ENCODE data around the gene DDX50.

DDX50 gene

GRCh38 chr10:68880181-68880580 lies 20.9 kb upstream of the DDX50 start:
- Histone ChIP-seq H3K4ac (ENCODE audit: low read length) (no peak overlapping the region), H4K91ac (ENCODE audit: low read depth, low read length, poor library complexity) (no peak overlapping the region), H3K4me2 (ENCODE audit: insufficient read depth, low read length, poor library complexity, severe bottlenecking) (no peak overlapping the region), H3K4me3 (ENCODE audit: low read length in 2 of 2) (no peak overlapping the region), H2AK5ac (ENCODE audit: low read depth, low read length) (no peak overlapping the region), H3K4me1 (ENCODE audit: control insufficient read depth in 2 of 2, insufficient read depth in 1 of 2, low read depth in 1 of 2, low read length in 2 of 2) (peaks cover 16 to 24% of the 10 kb centered on the region in 2 donors), H3K36me3 (replicated peaks in 1 of 2; ENCODE audit: control insufficient read depth in 2 of 2, insufficient read depth in 2 of 2, low read length in 2 of 2) (peaks cover 5 to 12% of the 10 kb centered on the region in 2 donors), H2BK15ac (ENCODE audit: low read length) (no peak overlapping the region), H2AFZ (ENCODE audit: low read length) (no peak overlapping the region), H4K8ac (ENCODE audit: low read depth, low read length) (no peak overlapping the region), H3K79me1 (ENCODE audit: low read depth, low read length) (no peaks in the 10 kb centered on the region), H2BK12ac (ENCODE audit: low read length) (no peak overlapping the region), H3K9ac (ENCODE audit: low read depth, low read length, poor library complexity) (no peak overlapping the region), H2BK120ac (ENCODE audit: low read depth, low read length) (no peak overlapping the region), H3K9me3 (replicated peaks in 1 of 2; ENCODE audit: control insufficient read depth in 2 of 2, insufficient read depth in 1 of 2, low read depth in 1 of 2, low read length in 2 of 2) (no peaks in the 10 kb centered on the region), H3K27ac (replicated peaks; ENCODE audit: low read length) (no peak overlapping the region), H3K18ac (ENCODE audit: low read length) (no peak overlapping the region), H2BK5ac (ENCODE audit: low read length) (no peak overlapping the region), H3K14ac (ENCODE audit: low read length) (no peak overlapping the region), H3K23ac (ENCODE audit: low read depth, low read length, poor library complexity) (no peak overlapping the region), H3K27me3 (ENCODE audit: control insufficient read depth in 3 of 3, insufficient read depth in 3 of 3, low read depth in 1 of 3, low read length in 3 of 3) (no peaks in the 10 kb centered on the region)
- WGBS, 2 donors (ENCODE audit: extremely low coverage in 2 of 2, insufficient read length in 2 of 2, insufficient replicate concordance in 1 of 2), result no CpG with 5 or more reads among the region's 4 CpGs
- DNase-seq (ENCODE audit: low spot score), result no peak

GRCh38 chr10:68895041-68895440 lies 6.1 kb upstream of the DDX50 start:
- no CpG with 5 or more reads among the region's 2 CpGs for WGBS, 2 donors (ENCODE audit: extremely low coverage in 2 of 2, insufficient read length in 2 of 2, insufficient replicate concordance in 1 of 2)
- Histone ChIP-seq H2AK5ac (ENCODE audit: low read depth, low read length) (no peak overlapping the region), H3K4me3 (ENCODE audit: low read length in 2 of 2) (no peak overlapping the region), H3K9ac (ENCODE audit: low read depth, low read length, poor library complexity) (no peak overlapping the region), H3K27me3 (ENCODE audit: control insufficient read depth in 3 of 3, insufficient read depth in 3 of 3, low read depth in 1 of 3, low read length in 3 of 3) (no peaks in the 10 kb centered on the region), H3K79me1 (ENCODE audit: low read depth, low read length) (no peaks in the 10 kb centered on the region), H3K4ac (ENCODE audit: low read length) (no peak overlapping the region), H3K23ac (ENCODE audit: low read depth, low read length, poor library complexity) (no peak overlapping the region), H3K14ac (ENCODE audit: low read length) (no peak overlapping the region), H2BK5ac (ENCODE audit: low read length) (no peak overlapping the region), H4K91ac (ENCODE audit: low read depth, low read length, poor library complexity) (no peak overlapping the region), H2BK15ac (ENCODE audit: low read length) (no peak overlapping the region), H2AFZ (ENCODE audit: low read length) (no peak overlapping the region), H2BK12ac (ENCODE audit: low read length) (no peak overlapping the region), H4K8ac (ENCODE audit: low read depth, low read length) (no peak overlapping the region), H3K9me3 (replicated peaks in 1 of 2; ENCODE audit: control insufficient read depth in 2 of 2, insufficient read depth in 1 of 2, low read depth in 1 of 2, low read length in 2 of 2) (no peaks in the 10 kb centered on the region), H3K4me1 (ENCODE audit: control insufficient read depth in 2 of 2, insufficient read depth in 1 of 2, low read depth in 1 of 2, low read length in 2 of 2) (peaks cover 0 to 3% of the 10 kb centered on the region in 2 donors), H3K4me2 (ENCODE audit: insufficient read depth, low read length, poor library complexity, severe bottlenecking) (no peak overlapping the region), H2BK120ac (ENCODE audit: low read depth, low read length) (no peak overlapping the region), H3K18ac (ENCODE audit: low read length) (no peak overlapping the region), H3K36me3 (replicated peaks in 1 of 2; ENCODE audit: control insufficient read depth in 2 of 2, insufficient read depth in 2 of 2, low read length in 2 of 2) (peaks cover 2 to 3% of the 10 kb centered on the region in 2 donors), H3K27ac (replicated peaks; ENCODE audit: low read length) (no peak overlapping the region)
- no peak for DNase-seq (ENCODE audit: low spot score)

GRCh38 chr10:68897336-68897741 lies 3.8 kb upstream of the DDX50 start:
- H3K9ac ChIP-seq (ENCODE audit: low read depth, low read length, poor library complexity), result no peak overlapping the region
- H3K4me1 ChIP-seq (ENCODE audit: control insufficient read depth in 2 of 2, insufficient read depth in 1 of 2, low read depth in 1 of 2, low read length in 2 of 2), result peaks cover 0 to 10% of the 10 kb centered on the region in 2 donors
- no peak overlapping the region for H2BK120ac ChIP-seq (ENCODE audit: low read depth, low read length)
- H3K4me2 ChIP-seq (ENCODE audit: insufficient read depth, low read length, poor library complexity, severe bottlenecking), result no peak overlapping the region
- DNase-seq (ENCODE audit: low spot score), result peak; percentile 68
- H3K27ac ChIP-seq (replicated peaks; ENCODE audit: low read length), result no peak overlapping the region
- H2BK5ac ChIP-seq (ENCODE audit: low read length), result no peak overlapping the region
- H3K4me3 ChIP-seq (ENCODE audit: low read length in 2 of 2), result no peak overlapping the region
- H3K9me3 ChIP-seq (replicated peaks in 1 of 2; ENCODE audit: control insufficient read depth in 2 of 2, insufficient read depth in 1 of 2, low read depth in 1 of 2, low read length in 2 of 2), result no peaks in the 10 kb centered on the region
- H3K23ac ChIP-seq (ENCODE audit: low read depth, low read length, poor library complexity), result no peak overlapping the region
- H3K27me3 ChIP-seq (ENCODE audit: control insufficient read depth in 3 of 3, insufficient read depth in 3 of 3, low read depth in 1 of 3, low read length in 3 of 3), result no peaks in the 10 kb centered on the region
- H4K8ac ChIP-seq (ENCODE audit: low read depth, low read length), result no peak overlapping the region
- no peak overlapping the region for H3K18ac ChIP-seq (ENCODE audit: low read length)
- WGBS, 2 donors (ENCODE audit: extremely low coverage in 2 of 2, insufficient read length in 2 of 2, insufficient replicate concordance in 1 of 2), result no CpG with 5 or more reads among the region's 3 CpGs
- H3K79me1 ChIP-seq (ENCODE audit: low read depth, low read length), result no peaks in the 10 kb centered on the region
- H4K91ac ChIP-seq (ENCODE audit: low read depth, low read length, poor library complexity), result no peak overlapping the region
- no peak overlapping the region for H2BK12ac ChIP-seq (ENCODE audit: low read length)
- H2AK5ac ChIP-seq (ENCODE audit: low read depth, low read length), result no peak overlapping the region
- no peak overlapping the region for H2BK15ac ChIP-seq (ENCODE audit: low read length)
- peaks cover 2 to 3% of the 10 kb centered on the region in 2 donors for H3K36me3 ChIP-seq (replicated peaks in 1 of 2; ENCODE audit: control insufficient read depth in 2 of 2, insufficient read depth in 2 of 2, low read length in 2 of 2)
- no peak overlapping the region for H3K4ac ChIP-seq (ENCODE audit: low read length)
- H3K14ac ChIP-seq (ENCODE audit: low read length), result no peak overlapping the region
- H2AFZ ChIP-seq (ENCODE audit: low read length), result peak overlapping the region; percentile 31

- H2AFZ ChIP-seq (ENCODE audit: low read length), result no peak overlapping the region
- peaks cover 0 to 11% of the 10 kb centered on the region in 2 donors for H3K36me3 ChIP-seq (replicated peaks in 1 of 2; ENCODE audit: control insufficient read depth in 2 of 2, insufficient read depth in 2 of 2, low read length in 2 of 2)
- H4K91ac ChIP-seq (ENCODE audit: low read depth, low read length, poor library complexity), result no peak overlapping the region
- no peak for DNase-seq (ENCODE audit: low spot score)
- no peak overlapping the region for H3K23ac ChIP-seq (ENCODE audit: low read depth, low read length, poor library complexity)
- no peak overlapping the region for H2BK12ac ChIP-seq (ENCODE audit: low read length)
- H3K4me3 ChIP-seq (ENCODE audit: low read length in 2 of 2), result no peak overlapping the region
- H3K9ac ChIP-seq (ENCODE audit: low read depth, low read length, poor library complexity), result no peak overlapping the region
- no peak overlapping the region for H3K4ac ChIP-seq (ENCODE audit: low read length)
- no peak overlapping the region for H3K27ac ChIP-seq (replicated peaks; ENCODE audit: low read length)
- H2AK5ac ChIP-seq (ENCODE audit: low read depth, low read length), result no peak overlapping the region
- H2BK120ac ChIP-seq (ENCODE audit: low read depth, low read length), result no peak overlapping the region
- no peaks in the 10 kb centered on the region for H3K79me1 ChIP-seq (ENCODE audit: low read depth, low read length)
- no peak overlapping the region for H3K14ac ChIP-seq (ENCODE audit: low read length)
- H3K9me3 ChIP-seq (replicated peaks in 1 of 2; ENCODE audit: control insufficient read depth in 2 of 2, insufficient read depth in 1 of 2, low read depth in 1 of 2, low read length in 2 of 2), result no peaks in the 10 kb centered on the region
- H3K27me3 ChIP-seq (ENCODE audit: control insufficient read depth in 3 of 3, insufficient read depth in 3 of 3, low read depth in 1 of 3, low read length in 3 of 3), result no peaks in the 10 kb centered on the region
- H2BK5ac ChIP-seq (ENCODE audit: low read length), result no peak overlapping the region
- no CpG with 5 or more reads among the region's 8 CpGs for WGBS, 2 donors (ENCODE audit: extremely low coverage in 2 of 2, insufficient read length in 2 of 2, insufficient replicate concordance in 1 of 2)
- H3K4me2 ChIP-seq (ENCODE audit: insufficient read depth, low read length, poor library complexity, severe bottlenecking), result no peak overlapping the region
- H2BK15ac ChIP-seq (ENCODE audit: low read length), result no peak overlapping the region
- H3K18ac ChIP-seq (ENCODE audit: low read length), result no peak overlapping the region
- H3K4me1 ChIP-seq (ENCODE audit: control insufficient read depth in 2 of 2, insufficient read depth in 1 of 2, low read depth in 1 of 2, low read length in 2 of 2), result peaks cover 0 to 16% of the 10 kb centered on the region in 2 donors
- no peak overlapping the region for H4K8ac ChIP-seq (ENCODE audit: low read depth, low read length)
These were observed 1.8 kb upstream of the DDX50 start for GRCh38 chr10:68899186-68899745.

Data from neuronal stem cell (in vitro differentiated cells).